Measurements from ENCODE around the gene TEAD2.

Gene TEAD2

GRCh38 chr19:49408816-49409440 is 46.7 kb upstream of the TEAD2 start:
- TF ChIP-seq, protein P1, sequence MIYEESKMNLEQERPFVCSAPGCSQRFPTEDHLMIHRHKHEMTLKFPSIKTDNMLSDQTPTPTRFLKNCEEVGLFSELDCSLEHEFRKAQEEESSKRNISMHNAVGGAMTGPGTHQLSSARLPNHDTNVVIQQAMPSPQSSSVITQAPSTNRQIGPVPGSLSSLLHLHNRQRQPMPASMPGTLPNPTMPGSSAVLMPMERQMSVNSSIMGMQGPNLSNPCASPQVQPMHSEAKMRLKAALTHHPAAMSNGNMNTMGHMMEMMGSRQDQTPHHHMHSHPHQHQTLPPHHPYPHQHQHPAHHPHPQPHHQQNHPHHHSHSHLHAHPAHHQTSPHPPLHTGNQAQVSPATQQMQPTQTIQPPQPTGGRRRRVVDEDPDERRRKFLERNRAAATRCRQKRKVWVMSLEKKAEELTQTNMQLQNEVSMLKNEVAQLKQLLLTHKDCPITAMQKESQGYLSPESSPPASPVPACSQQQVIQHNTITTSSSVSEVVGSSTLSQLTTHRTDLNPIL (CRISPR knock-in tag; IDR thresholded peaks at IDR 0.05; ENCODE audit: low read depth), result no peak
- TF ChIP-seq ARNTL (CRISPR knock-in tag; IDR thresholded peaks at IDR 0.05; ENCODE audit: borderline replicate concordance, low read depth) (no peak), TCF4 (CRISPR knock-in tag; IDR thresholded peaks at IDR 0.05; ENCODE audit: borderline replicate concordance) (no peak), TSHZ2 (CRISPR knock-in tag; IDR thresholded peaks at IDR 0.05) (no peak), ZNF8 (CRISPR knock-in tag; IDR thresholded peaks at IDR 0.05) (no peak), OSR1 (CRISPR knock-in tag; IDR thresholded peaks at IDR 0.05) (no peak), ZFP30 (CRISPR knock-in tag; IDR thresholded peaks at IDR 0.05) (no peak), GLIS3 (CRISPR knock-in tag; IDR thresholded peaks at IDR 0.05) (no peak)
- no peak for ATAC-seq

- no peak for TF ChIP-seq SNAI2 (CRISPR knock-in tag; IDR thresholded peaks at IDR 0.05)
- TF ChIP-seq CSRNP3 (CRISPR knock-in tag; IDR thresholded peaks at IDR 0.05), result no peak
- TF ChIP-seq, protein P1 (CRISPR knock-in tag; IDR thresholded peaks at IDR 0.05; ENCODE audit: low read depth), result no peak
- TF ChIP-seq GLIS3 (CRISPR knock-in tag; IDR thresholded peaks at IDR 0.05), result no peak
- no peak for TF ChIP-seq RARB (CRISPR knock-in tag; IDR thresholded peaks at IDR 0.05)
- no peak for TF ChIP-seq ZFP3 (CRISPR knock-in tag; IDR thresholded peaks at IDR 0.05)
- no peak for ATAC-seq
Observed at GRCh38 chr19:49407482-49408015, 45.3 kb upstream of the TEAD2 start.

DNA sequence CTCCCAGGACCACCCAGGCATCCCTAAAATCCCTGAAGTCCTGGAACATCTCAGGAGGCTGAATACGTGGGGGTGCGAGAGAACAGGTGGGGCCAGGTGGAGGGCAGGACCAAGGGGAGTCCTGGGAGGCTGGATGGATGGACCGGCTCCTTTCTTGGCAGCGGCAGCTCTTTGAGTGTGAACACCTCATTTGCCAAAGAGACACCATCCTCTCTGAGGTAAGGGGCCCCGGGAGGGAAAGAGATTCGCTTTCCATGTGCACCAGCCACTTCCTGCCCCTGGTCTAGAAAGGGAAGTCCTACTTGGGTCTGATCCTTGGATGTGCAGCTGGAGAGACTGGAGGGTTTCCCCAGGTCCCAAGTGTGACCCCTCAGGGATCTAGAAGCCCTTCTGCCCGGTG is 44.9 kb upstream of the TEAD2 start:
- no peak for ATAC-seq
- TF ChIP-seq OSR1 (CRISPR knock-in tag; IDR thresholded peaks at IDR 0.05) (no peak), CSRNP3 (CRISPR knock-in tag; IDR thresholded peaks at IDR 0.05) (no peak), TSHZ2 (CRISPR knock-in tag; IDR thresholded peaks at IDR 0.05) (no peak), GLIS3 (CRISPR knock-in tag; IDR thresholded peaks at IDR 0.05) (no peak), ZNF70 (CRISPR knock-in tag; IDR thresholded peaks at IDR 0.05) (no peak), PPARA (CRISPR knock-in tag; IDR thresholded peaks at IDR 0.05; ENCODE audit: borderline replicate concordance) (no peak), ZNF565 (CRISPR knock-in tag; conservative IDR thresholded peaks at IDR 0.05; ENCODE audit: low read depth) (no peak), ZFP30 (CRISPR knock-in tag; IDR thresholded peaks at IDR 0.05) (no peak), POU6F1 (CRISPR knock-in tag; IDR thresholded peaks at IDR 0.05; ENCODE audit: borderline replicate concordance, low read depth) (no peak), ZNF8 (CRISPR knock-in tag; IDR thresholded peaks at IDR 0.05) (no peak), ESRRG (CRISPR knock-in tag; IDR thresholded peaks at IDR 0.05) (no peak), ARNTL (CRISPR knock-in tag; IDR thresholded peaks at IDR 0.05; ENCODE audit: borderline replicate concordance, low read depth) (no peak), RARB (CRISPR knock-in tag; IDR thresholded peaks at IDR 0.05) (no peak), ZFP3 (CRISPR knock-in tag; IDR thresholded peaks at IDR 0.05) (no peak), TCF4 (CRISPR knock-in tag; IDR thresholded peaks at IDR 0.05; ENCODE audit: borderline replicate concordance) (no peak), BACH2 (CRISPR knock-in tag; IDR thresholded peaks at IDR 0.05; ENCODE audit: borderline replicate concordance) (no peak)
- TF ChIP-seq, protein P1 (CRISPR knock-in tag; IDR thresholded peaks at IDR 0.05; ENCODE audit: low read depth), result no peak
